GM12864 (cell line): ENCODE data around the gene LRRC56.

Experiments
- DNase-seq: peaks from one replicate; pipeline ENCODE4 v3.0.0-alpha.2; 2011; ENCODE audit warnings: low read depth
- H3K4me3 ChIP-seq: 2 replicates; pipeline ENCODE4 v1.5.1; 2011; ENCODE audit warnings: mild to moderate bottlenecking, low read depth, low read length, control low read depth
- CTCF ChIP-seq: IDR thresholded peaks from 2 replicates; pipeline ENCODE4 v1.5.1; 2011; ENCODE audit warnings: low read depth, mild to moderate bottlenecking, moderate library complexity, low read length, control low read depth, inconsistent platforms; ENCODE audit errors: missing control alignments

LRRC56 gene

GRCh38 chr11:598005-598680 lies 60.8 kb downstream of the LRRC56 start:
- TF ChIP-seq CTCF: no peak
- no peak overlapping the region for H3K4me3 ChIP-seq
- DNase-seq: no peak

- TF ChIP-seq CTCF: no peak
- no peak overlapping the region for H3K4me3 ChIP-seq
- no peak for DNase-seq
Observed at GRCh38 chr11:601573-602245, 64.4 kb downstream of the LRRC56 start.

GRCh38 chr11:603154-603553 lies 65.8 kb downstream of the LRRC56 start:
- H3K4me3 ChIP-seq: no peak overlapping the region
- no peak for DNase-seq
- no peak for TF ChIP-seq CTCF
